ENCODE results near the gene BTG1.
"Not testable (repeated sequence)": the region's sequence is repeated elsewhere in the genome, so short reads cannot be mapped to it uniquely, and the experiment has no call there.

The BTG1 gene

DNA sequence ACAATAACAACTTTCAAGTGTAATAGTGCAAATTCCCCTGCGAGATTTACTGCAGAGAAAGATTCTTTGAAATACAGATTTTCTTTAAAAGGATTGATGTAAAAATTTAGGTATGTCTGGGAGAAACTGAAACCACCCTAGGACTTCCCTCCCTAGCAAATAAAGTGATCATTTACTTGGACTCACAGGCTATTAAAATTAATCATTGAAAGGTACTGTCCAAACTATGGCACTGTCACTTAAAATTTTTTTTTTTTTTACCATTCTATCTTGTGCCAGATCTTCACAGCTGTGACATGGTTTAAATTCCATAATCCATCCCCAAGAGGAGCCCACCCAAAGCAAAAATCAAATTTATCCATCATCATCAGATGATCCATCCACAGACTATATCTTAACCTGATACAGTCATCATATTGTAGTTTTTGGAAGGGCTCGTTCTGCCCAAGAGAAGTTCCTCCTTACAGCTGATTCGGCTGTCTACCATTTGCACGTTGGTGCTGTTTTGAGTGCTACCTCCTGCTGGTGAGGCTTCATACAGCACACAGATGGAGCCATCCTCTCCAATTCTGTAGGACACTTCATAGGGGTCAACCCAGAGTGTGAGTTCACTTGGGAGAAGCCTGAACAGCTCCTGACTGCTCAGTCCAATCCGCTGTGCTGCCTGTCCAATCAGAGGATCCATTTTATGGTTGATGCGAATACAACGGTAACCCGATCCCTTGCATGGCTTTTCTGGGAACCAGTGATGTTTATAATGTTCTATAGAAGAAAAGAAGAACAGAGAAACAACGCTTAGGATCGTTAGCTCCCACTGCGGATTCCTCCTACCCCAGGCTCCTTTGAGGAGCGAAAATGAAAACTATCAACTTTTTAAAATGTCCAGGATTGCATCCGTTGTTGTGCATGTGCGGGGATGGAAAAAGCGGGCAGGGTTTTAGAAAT lies 1.7 kb downstream of the BTG1 start:
- Mint-ChIP-seq H3K4me1 (ENCODE audit: low read depth) (peaks cover 37% of the 10 kb centered on the region), H3K9me3 (no peaks in the 10 kb centered on the region), H3K27me3 (ENCODE audit: low read depth) (peaks cover 4% of the 10 kb centered on the region), H3K36me3 (ENCODE audit: low read depth) (peaks cover 68% of the 10 kb centered on the region), H3K4me3 (peak overlapping the region; percentile 99), H3K27ac (peak overlapping the region; percentile 99)
- peak; percentile 71 for DNase-seq (ENCODE audit: low spot score)

GRCh38 chr12:92143258-92143657 lies 2.4 kb downstream of the BTG1 start:
- Mint-ChIP-seq H3K4me1 (ENCODE audit: low read depth) (peaks cover 36% of the 10 kb centered on the region), H3K27ac (peak overlapping the region; percentile 99), H3K4me3 (peak overlapping the region; percentile 99), H3K36me3 (ENCODE audit: low read depth) (peaks cover 68% of the 10 kb centered on the region), H3K9me3 (no peaks in the 10 kb centered on the region), H3K27me3 (ENCODE audit: low read depth) (peaks cover 4% of the 10 kb centered on the region)
- no peak for DNase-seq (ENCODE audit: low spot score)

DNA sequence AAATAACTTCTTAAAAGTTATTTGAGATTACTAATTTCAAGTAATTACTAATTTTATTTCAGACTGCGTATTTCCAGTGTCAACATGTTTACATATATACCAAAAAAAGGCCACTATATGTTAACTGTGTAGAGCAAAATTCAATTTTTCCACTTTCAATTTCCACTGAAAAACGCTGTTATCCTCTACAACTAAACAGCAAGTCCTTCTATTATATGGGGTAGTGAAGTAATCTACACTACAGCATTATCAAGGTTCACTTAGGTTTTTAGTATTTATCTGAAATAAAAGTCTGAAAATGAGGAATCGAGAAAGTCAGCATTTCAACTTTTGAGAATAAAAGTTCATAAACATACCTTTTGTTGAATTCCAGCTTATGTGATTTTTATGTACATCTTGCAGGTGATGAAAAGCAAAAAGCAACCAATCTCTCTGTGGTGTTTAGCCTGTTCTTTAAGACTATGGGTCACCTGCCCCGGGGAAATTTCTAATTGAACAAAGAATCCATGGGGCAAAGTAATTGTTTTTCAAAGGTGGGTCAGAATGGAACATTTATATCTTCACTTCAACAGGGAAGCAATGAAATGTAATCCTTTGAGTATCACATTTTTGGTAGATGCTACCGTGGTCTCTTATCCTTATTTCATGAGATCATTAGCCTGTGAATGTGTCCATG lies 3.3 kb downstream of the BTG1 start:
- no peak for DNase-seq (ENCODE audit: low spot score)
- H3K4me1 Mint-ChIP-seq (ENCODE audit: low read depth), result peaks cover 38% of the 10 kb centered on the region
- H3K4me3 Mint-ChIP-seq, result peak overlapping the region; percentile 99
- peak overlapping the region; percentile 99 for H3K27ac Mint-ChIP-seq
- H3K36me3 Mint-ChIP-seq (ENCODE audit: low read depth), result peaks cover 70% of the 10 kb centered on the region
- no peaks in the 10 kb centered on the region for H3K9me3 Mint-ChIP-seq
- H3K27me3 Mint-ChIP-seq (ENCODE audit: low read depth), result peaks cover 4% of the 10 kb centered on the region

DNA sequence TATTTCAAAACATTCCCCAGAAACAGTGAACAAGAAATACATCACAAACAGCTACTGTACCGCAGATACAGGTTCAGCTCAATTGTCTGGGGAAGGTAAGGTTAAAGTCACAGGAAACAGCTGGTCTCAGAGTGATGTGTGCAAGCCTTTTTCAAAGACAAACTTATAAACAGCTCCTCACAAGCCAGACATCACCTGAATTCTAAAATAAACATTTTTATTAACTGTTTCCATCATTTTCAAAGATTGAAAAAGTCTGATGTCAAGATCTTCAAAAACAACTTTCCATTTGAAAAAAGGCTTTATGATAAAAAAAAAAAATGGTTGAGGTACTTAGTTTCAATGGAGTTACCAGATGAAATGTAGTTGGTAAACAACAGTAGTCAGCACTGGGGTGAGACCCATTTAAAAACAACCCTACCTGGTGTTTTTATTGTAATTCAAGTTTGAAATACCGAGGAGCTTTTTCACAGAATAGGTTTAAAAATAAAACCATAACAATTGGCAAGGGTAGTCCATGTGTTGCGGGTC lies 4.0 kb downstream of the BTG1 start:
- Mint-ChIP-seq H3K4me1 (ENCODE audit: low read depth) (peaks cover 40% of the 10 kb centered on the region), H3K4me3 (peak overlapping the region; percentile 99), H3K36me3 (ENCODE audit: low read depth) (peaks cover 73% of the 10 kb centered on the region), H3K27me3 (ENCODE audit: low read depth) (peaks cover 4% of the 10 kb centered on the region), H3K27ac (peak overlapping the region; percentile 99), H3K9me3 (no peaks in the 10 kb centered on the region)
- no peak for DNase-seq (ENCODE audit: low spot score)

DNA sequence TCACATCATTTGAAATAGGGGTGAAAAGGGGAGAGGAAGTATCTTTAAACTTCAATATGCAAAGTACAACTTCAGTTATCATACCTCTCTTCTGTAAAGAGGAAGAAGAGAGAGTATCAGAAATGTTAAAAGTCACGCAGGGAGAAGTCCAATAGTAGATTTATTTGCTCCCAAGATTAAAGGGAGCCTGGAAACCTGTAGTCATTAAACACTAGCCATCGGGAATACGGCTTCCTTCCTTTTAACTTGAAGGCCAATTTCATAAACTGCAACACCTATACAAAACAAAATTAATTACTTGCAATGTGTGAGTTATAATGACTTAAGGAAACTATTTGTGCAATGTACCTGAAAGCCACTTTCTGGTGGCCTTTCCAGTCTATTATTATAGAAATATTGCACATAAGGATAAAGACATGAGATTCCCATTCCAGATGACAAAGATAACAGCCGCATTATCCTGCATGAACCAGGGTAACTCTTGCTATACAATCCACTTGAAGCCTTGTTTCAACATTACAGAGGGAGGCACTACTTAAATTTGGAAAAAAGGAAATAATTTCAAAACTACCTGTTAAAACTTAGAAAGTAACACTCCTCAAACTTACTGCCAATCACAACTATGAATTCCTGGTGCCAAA lies 4.6 kb downstream of the BTG1 start:
- DNase-seq (ENCODE audit: low spot score), result no peak
- Mint-ChIP-seq H3K36me3 (ENCODE audit: low read depth) (peaks cover 72% of the 10 kb centered on the region), H3K4me1 (ENCODE audit: low read depth) (peaks cover 46% of the 10 kb centered on the region)

DNA sequence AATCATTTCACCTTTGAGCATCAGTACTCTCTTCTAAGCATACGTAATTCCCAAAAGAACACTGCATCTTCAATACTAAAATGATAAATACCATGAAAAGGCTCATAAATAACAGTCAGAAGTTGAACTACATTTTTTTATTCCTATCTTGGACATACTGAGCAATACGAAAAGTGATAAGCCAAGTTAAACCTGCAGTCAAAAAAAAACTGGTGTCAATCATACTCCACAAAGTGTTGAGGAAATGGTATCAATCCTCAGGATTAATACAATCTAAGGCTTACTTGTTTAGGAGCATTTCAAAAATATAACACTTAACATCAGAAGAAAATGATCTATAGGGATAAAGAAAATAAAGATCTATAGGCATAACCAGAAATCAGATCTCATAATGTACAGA lies 5.5 kb downstream of the BTG1 start:
- Mint-ChIP-seq H3K4me3 (peak overlapping the region; percentile 99), H3K27ac (peak overlapping the region; percentile 99), H3K4me1 (ENCODE audit: low read depth) (peaks cover 50% of the 10 kb centered on the region), H3K27me3 (ENCODE audit: low read depth) (no peaks in the 10 kb centered on the region), H3K9me3 (no peaks in the 10 kb centered on the region), H3K36me3 (ENCODE audit: low read depth) (peaks cover 68% of the 10 kb centered on the region)
- no peak for DNase-seq (ENCODE audit: low spot score)

More for the DNA sequence above, 4.6 kb downstream of the BTG1 start:
- Mint-ChIP-seq H3K4me3 (peak overlapping the region; percentile 99), H3K27ac (peak overlapping the region; percentile 99), H3K9me3 (no peaks in the 10 kb centered on the region), H3K27me3 (ENCODE audit: low read depth) (peaks cover 4% of the 10 kb centered on the region)

GRCh38 chr12:92139634-92140150 lies 6.0 kb downstream of the BTG1 start:
- Mint-ChIP-seq H3K9me3 (no peaks in the 10 kb centered on the region), H3K27ac (peak overlapping the region; percentile 99), H3K27me3 (ENCODE audit: low read depth) (no peaks in the 10 kb centered on the region), H3K36me3 (ENCODE audit: low read depth) (peaks cover 72% of the 10 kb centered on the region), H3K4me3 (peak overlapping the region; percentile 99), H3K4me1 (ENCODE audit: low read depth) (peaks cover 55% of the 10 kb centered on the region)
- no peak for DNase-seq (ENCODE audit: low spot score)

DNA sequence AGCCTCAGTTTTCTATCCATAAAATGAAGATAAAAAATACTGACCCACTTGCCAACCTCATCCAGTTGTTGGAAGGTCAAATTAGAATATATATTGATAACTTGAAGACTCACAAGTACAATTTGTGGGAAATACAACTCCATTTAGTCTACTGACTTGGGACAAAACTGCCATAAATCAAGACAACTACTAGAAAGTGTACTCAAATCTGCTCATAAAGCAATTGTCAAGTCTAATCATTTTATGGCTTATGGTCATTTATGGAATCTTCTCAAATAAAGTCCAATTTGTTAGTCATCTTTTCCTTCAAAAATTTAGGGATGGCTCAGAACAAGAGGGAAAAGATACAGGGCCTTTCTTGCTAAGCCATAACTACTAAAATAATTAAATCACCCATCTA lies 7.0 kb downstream of the BTG1 start:
- Mint-ChIP-seq H3K4me1 (ENCODE audit: low read depth) (peaks cover 63% of the 10 kb centered on the region), H3K27me3 (ENCODE audit: low read depth) (no peaks in the 10 kb centered on the region), H3K27ac (peak overlapping the region; percentile 80), H3K9me3 (no peaks in the 10 kb centered on the region), H3K36me3 (ENCODE audit: low read depth) (peaks cover 64% of the 10 kb centered on the region), H3K4me3 (peak overlapping the region; percentile 99)
- DNase-seq (ENCODE audit: low spot score), result no peak

GRCh38 chr12:92138144-92138543 lies 7.5 kb downstream of the BTG1 start:
- Mint-ChIP-seq H3K9me3 (no peaks in the 10 kb centered on the region), H3K4me3 (peak overlapping the region; percentile 99), H3K27me3 (ENCODE audit: low read depth) (no peaks in the 10 kb centered on the region), H3K27ac (peak overlapping the region; percentile 80), H3K4me1 (ENCODE audit: low read depth) (peaks cover 67% of the 10 kb centered on the region), H3K36me3 (ENCODE audit: low read depth) (peaks cover 60% of the 10 kb centered on the region)
- DNase-seq (ENCODE audit: low spot score), result no peak

- no peak for DNase-seq (ENCODE audit: low spot score)
- peak overlapping the region; percentile 99 for H3K4me3 Mint-ChIP-seq
- H3K27me3 Mint-ChIP-seq (ENCODE audit: low read depth), result no peaks in the 10 kb centered on the region
- peaks cover 66% of the 10 kb centered on the region for H3K4me1 Mint-ChIP-seq (ENCODE audit: low read depth)
- H3K36me3 Mint-ChIP-seq (ENCODE audit: low read depth), result peaks cover 52% of the 10 kb centered on the region
- no peaks in the 10 kb centered on the region for H3K9me3 Mint-ChIP-seq
- H3K27ac Mint-ChIP-seq, result peak overlapping the region; percentile 80
These were observed 8.5 kb downstream of the BTG1 start for GRCh38 chr12:92136965-92137721.

- Mint-ChIP-seq H3K9me3 (no peaks in the 10 kb centered on the region), H3K27me3 (ENCODE audit: low read depth) (no peaks in the 10 kb centered on the region), H3K4me3 (peak overlapping the region; percentile 99), H3K36me3 (ENCODE audit: low read depth) (peaks cover 50% of the 10 kb centered on the region), H3K27ac (peak overlapping the region; percentile 80), H3K4me1 (ENCODE audit: low read depth) (peaks cover 75% of the 10 kb centered on the region)
- no peak for DNase-seq (ENCODE audit: low spot score)
These were observed 9.5 kb downstream of the BTG1 start for GRCh38 chr12:92136026-92136730.

- not testable (repeated sequence) for H3K27me3 Mint-ChIP-seq (ENCODE audit: low read depth)
- H3K36me3 Mint-ChIP-seq (ENCODE audit: low read depth), result peaks cover 47% of the 10 kb centered on the region
These were observed 10.1 kb downstream of the BTG1 start for GRCh38 chr12:92135541-92135940.

More at GRCh38 chr12:92135541-92135940, 10.1 kb downstream of the BTG1 start:
- DNase-seq (ENCODE audit: low spot score); H3K9me3 Mint-ChIP-seq: not testable (repeated sequence)
- peaks cover 76% of the 10 kb centered on the region for H3K4me1 Mint-ChIP-seq (ENCODE audit: low read depth)
- peak overlapping the region; percentile 99 for H3K4me3 Mint-ChIP-seq
- peak overlapping the region; percentile 96 for H3K27ac Mint-ChIP-seq

Measured in T-helper 2 cell treated with Interferon-gamma antibody and Interleukin-4, amounts not matched to agents 5 μg/mL and 100 μg/mL, for 36 hours (primary cell).